GM21619 (cell line): ENCODE measurements around the gene IST1.

ENCODE experiments used
- ATAC-seq: cut with Tn5 transposase; IDR thresholded peaks from one replicate; pipeline ENCODE4 v1.9.1; 2021; ENCODE audit not compliant: unreplicated experiment

The IST1 gene

GRCh38 chr16:71916397-71916920, 21.1 kb downstream of the IST1 start:
- no peak for ATAC-seq

- no peak for ATAC-seq
Observed at GRCh38 chr16:71917900-71918299, 22.6 kb downstream of the IST1 start.

- peak; percentile 70 for ATAC-seq
Observed at GRCh38 chr16:71919035-71919434, 23.7 kb downstream of the IST1 start.

GRCh38 chr16:71920658-71921057, 25.3 kb downstream of the IST1 start:
- no peak for ATAC-seq

DNA sequence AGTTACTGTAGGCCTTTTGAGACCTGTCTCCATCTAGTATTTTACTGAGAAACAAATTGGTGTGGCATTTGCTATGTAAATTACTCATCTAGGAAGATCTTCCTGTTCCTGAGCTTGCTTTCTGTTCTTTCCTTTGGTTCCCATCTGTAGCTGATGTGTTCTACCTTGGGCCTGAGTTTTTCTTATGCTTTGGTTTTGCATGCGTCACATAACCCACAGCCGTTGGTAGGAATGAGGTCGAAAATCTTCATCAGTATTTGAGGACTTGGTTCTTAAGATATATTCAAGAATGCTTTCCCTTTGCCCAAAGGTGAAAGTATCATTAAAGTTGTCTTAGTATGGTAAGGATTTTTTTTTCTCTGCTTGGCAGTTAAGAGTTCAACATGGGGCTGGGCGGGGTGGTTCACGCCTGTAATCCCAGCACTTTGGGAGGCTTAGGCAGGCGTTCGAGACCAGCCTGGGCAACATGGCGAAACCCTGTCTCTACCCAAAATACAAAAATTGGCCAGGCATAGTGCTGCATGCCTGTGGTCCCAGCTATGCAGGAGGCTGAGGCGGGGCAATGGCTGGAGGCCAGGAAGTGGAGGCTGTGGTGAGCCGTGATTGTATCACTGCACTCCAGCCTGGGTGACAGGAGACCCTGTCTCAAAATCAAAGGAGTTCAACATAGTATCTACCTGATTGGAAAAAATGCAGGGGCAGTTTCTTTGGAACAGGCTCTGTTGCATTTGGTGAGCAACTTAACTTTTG, 28.8 kb downstream of the IST1 start:
- ATAC-seq, result no peak

GRCh38 chr16:71924710-71925109, 29.4 kb downstream of the IST1 start:
- no peak for ATAC-seq

DNA sequence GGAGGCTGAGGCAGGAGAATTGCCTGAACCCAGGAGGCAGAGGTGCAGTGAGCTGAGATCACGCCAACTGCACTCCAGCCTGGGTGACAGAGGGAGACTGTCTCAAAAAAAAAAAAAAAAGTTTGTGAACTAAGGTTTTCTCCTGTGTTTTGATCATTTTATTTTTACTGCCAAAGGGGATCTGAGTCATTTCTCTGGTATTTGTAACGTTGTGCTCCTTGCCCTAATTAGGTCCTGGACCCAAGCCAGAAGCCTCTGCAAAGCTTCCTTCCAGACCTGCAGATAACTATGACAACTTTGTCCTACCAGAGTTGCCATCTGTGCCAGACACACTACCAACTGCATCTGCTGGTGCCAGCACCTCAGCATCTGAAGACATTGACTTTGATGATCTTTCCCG, 32.1 kb downstream of the IST1 start:
- ATAC-seq, result no peak

DNA sequence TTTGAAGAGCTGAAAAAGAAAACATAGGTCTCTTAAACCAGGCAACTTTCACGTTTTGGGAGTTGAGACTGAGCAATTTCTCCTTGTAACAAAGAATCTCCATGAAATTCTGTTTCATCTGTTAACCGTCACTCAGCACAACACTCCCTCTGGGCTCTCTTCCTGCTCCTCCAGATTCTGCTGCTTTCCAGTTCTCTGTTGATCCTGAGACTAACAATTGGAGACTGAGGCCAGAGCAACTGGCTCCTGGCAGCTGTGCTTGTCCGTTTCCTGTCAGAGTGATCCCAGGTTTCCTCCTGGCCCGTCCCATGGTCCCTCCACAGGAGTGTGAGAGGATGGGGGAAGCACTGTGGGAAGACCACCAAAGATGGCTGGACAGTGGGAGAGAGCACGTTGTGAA, 32.5 kb downstream of the IST1 start:
- ATAC-seq, result no peak

GRCh38 chr16:71929048-71929447, 33.7 kb downstream of the IST1 start:
- ATAC-seq, result no peak

DNA sequence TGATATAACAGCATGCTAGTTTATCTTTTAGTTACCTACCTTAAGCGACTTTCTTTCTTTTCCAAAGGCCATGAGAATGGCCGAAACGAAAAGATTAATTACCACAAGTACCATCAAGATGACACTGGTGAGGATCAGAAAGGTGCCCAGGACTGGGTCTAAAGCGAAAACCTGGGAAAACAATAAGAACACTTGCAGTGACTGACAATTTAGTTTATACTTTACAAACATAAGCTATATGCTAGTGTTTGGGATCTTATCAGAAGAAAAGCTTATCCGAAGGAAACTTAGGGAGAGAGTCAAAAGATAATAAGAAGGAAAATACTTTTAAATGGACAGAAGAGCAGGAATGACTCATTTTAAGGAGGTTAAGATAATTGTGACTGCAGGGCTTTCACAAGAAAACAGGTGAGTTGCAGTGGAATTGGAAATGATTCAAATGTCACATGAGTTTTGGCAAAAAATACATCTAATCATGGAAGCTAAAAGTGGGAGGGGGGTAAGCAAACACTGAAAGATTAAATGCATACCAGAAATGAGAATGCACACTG, 34.8 kb downstream of the IST1 start:
- ATAC-seq, result no peak

- no peak for ATAC-seq
Observed at GRCh38 chr16:71931001-71931400, 35.7 kb downstream of the IST1 start.

DNA sequence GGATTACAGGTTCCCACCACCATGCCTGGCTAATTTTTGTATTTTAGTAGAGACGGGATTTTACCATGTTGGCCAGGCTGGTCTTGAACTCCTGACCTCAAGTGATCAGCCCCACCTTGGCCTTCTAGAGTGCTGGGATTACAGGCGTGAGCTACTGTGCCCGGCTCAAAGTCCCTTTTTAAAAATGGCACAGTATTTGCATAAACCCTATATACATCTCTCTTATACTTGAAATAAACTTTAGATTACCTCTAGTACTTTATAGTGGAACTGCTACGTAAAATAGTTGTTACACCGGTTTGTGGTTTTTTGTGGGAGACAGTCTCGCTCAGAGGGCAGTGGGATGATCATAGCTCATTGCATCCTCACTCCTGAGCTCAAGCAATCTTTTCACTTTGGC, 36.3 kb downstream of the IST1 start:
- no peak for ATAC-seq

DNA sequence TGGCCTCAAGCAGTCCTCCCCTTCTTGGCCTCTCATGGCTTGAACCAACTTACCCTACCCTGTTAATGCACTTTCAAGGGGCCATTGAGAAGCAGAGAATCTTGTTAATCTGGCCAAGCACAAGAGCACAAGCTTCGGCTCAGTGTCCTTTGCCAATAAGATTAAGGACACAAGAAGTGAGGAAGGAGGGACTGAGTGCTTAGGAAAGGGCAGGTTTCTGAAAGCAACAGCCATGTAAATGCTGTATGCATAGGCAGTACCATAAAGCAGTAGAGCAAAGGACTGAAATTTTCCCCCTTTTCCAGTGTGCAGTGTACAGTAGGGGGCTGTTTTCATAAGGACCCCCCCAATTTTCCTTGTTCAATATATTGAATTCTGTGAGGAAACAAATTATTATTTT, 37.7 kb downstream of the IST1 start:
- no peak for ATAC-seq

DNA sequence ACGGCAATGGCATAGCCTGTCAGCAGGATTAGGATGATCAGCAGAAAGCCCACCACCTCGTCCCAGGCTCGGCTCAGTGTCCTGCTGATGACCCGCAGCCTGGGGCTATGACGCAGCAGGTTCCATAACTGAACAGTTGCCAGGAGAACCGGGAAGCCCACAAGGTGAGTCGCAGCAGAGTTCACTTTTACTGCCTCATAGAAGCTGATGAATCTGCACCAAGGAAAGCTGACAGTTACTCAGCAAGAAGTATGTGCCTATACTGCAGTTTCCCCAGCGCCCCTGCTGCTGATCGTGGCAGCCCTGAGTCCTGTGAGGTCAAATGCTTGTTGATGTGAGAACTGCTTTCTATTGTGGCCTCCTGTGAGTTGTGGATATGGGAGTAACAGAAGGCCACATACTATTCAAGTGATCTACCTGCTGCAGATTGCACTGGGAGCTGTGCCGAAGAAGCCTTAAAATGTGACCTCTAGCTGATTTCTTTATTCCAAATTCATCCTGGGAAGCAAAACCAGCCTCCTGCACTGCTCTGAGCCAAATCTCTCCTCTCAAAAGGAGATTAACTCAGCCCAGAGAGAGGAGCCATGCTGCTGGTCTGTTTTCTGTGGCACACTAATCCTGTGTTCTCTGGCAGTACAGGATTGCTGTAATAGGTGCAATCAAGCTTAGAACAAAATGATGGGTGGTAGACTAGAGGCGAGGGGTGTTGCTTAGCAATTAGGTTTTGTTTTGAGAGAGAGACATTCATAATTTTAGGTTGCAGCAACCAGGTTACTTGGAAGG, 38.8 kb downstream of the IST1 start:
- ATAC-seq, result no peak

DNA sequence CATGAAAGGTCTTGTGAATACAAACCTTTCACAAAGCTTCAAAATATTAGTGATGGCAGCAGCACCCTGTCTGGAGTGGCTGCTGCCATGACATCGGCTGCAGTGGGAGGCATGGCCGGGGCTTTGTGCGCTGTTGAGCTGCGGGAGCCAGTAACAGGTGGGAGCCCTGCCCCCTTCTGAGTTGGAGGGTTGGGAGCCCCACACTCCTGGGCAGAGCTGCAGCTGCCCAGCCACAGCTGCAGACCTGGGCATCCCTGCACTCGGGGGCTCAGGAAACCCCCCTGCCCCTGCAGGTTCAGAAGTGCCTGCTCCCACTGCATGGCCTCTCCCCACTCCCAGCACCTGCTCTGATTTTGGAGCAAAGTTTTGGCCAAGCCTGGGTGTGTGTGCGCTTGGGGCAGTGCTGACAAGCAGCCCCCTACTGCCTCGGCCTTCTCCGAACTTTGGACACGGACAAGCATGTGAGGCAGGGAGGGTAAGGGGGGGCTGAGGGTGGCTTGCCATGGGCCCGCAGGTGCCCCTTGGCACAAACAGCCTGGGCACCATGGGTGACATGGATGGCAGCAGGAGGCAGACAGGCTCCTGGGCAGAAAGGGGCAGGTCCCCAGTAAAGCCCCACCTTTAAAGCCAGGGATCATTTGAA, 42.7 kb downstream of the IST1 start:
- ATAC-seq, result no peak

GRCh38 chr16:71943887-71944286, 48.6 kb downstream of the IST1 start:
- no peak for ATAC-seq

GRCh38 chr16:71945616-71946015, 50.3 kb downstream of the IST1 start:
- no peak for ATAC-seq

DNA sequence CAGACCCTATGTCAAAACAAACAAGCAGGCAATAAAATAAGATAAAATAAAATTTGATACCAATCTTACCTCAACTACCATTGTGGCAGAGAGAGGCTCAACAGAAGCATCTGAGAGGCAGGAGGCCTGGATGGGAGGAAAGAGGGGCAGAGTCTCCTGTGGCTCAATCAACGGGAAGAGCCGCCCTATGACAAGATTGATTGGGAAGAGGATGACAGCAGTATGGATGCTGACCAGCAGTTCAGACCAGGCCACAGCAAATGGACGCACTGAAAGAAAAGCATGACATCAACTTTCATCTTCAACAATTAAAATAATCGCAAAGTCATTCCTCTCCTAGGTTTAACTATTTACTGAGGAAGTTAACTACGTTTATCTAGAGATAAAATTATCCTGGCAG, 57.5 kb downstream of the IST1 start:
- no peak for ATAC-seq

DNA sequence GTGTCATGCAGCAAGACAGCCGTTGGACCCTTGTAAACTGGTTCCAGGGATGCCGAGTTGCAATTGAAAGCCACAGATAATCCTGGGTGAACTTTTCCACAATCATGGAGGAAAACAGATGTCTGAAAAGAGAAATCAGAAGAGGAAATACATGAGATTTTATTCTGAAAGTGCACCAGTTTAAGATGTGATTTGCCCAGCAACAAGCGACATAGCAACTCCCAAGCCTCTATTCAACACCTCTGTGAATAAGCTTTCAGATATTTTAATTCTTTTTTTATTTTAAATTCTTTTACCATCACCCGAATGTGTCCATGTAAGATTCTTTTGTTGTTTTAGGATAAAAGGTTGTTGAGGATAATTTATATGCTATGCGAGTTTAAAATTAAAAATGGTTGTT, 58.8 kb downstream of the IST1 start:
- ATAC-seq, result no peak

DNA sequence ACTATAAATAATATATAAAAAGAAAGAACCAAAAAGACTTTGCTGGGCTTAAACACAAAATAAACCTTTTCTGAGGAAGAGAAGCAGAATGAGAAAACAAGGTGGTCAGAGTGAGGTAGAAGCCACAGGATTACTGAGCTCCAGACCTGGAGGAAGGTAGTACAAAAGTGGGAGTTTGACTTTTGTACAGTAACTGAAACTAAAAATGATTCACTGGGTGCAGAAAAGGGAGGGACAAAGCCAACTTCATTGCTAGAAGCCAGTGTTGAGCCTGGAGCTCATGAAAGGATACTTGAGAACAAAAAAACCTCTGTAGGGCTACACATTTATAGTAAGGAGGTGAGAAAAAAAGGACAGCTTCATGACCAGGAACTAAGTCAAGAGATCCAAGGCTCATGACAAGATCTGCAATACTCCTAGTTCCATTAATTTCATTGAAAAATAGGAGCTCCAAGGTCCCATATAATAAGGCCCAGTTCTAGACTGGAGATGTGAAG, 59.4 kb downstream of the IST1 start:
- ATAC-seq, result no peak

DNA sequence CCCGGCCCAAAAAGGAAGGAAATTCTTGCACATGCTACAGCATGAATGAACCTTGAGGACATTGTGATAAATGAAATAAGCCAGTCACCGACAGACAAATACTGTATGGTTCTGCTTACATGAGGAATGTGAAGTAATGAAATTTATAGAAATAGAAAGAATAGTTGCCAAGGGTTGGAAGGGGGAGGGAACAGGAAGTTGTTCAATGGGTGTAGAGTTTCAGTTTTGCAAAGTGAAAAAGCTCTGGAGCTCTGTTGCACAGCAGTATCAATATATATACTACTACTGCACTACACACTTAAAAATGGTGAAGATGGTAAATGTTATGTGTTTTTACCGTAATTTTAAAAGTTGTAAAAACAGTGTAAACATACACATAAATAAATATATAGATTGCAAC, 61.2 kb downstream of the IST1 start:
- no peak for ATAC-seq
